ENCODE measurements around the gene MAPK4. TPM values are rescaled to one million over a fixed set of nuclear protein-coding genes. Genes with fewer than 3 reads are reported as not detected.

The MAPK4 gene
- total and polyA plus RNA-seq, 2 donors from 2014 or later = 9.0 to 9.2 TPM

DNA sequence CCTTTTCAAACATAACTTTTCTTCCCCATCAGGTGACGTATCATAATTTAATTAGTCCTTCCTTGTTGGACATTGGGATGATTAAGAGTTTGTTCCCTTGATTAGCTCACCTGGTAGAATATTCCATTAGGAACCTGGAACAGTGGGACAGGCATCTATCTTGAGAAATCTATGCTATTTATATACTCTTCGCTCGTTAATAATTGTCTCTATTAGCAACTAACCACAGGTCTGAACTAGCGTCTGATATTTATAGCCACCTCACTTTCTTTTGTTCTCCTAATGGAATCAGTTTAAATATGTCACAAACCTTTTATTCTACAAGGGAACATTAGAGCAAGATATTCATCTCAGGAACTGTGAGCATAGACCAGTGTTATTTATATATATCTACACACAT, 79.8 kb downstream of the MAPK4 start:
- TF ChIP-seq, protein P1, sequence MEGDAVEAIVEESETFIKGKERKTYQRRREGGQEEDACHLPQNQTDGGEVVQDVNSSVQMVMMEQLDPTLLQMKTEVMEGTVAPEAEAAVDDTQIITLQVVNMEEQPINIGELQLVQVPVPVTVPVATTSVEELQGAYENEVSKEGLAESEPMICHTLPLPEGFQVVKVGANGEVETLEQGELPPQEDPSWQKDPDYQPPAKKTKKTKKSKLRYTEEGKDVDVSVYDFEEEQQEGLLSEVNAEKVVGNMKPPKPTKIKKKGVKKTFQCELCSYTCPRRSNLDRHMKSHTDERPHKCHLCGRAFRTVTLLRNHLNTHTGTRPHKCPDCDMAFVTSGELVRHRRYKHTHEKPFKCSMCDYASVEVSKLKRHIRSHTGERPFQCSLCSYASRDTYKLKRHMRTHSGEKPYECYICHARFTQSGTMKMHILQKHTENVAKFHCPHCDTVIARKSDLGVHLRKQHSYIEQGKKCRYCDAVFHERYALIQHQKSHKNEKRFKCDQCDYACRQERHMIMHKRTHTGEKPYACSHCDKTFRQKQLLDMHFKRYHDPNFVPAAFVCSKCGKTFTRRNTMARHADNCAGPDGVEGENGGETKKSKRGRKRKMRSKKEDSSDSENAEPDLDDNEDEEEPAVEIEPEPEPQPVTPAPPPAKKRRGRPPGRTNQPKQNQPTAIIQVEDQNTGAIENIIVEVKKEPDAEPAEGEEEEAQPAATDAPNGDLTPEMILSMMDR (IDR thresholded peaks at IDR 0.05; ENCODE audit: borderline replicate concordance, extremely low read depth, insufficient read depth) = no peak
- no peaks in the 10 kb centered on the region for H3K27me3 ChIP-seq (ENCODE audit: control insufficient read depth, insufficient read depth, low read length)
- H3K9ac ChIP-seq (ENCODE audit: low read length in 3 of 3) = no peak overlapping the region
- H3K9me3 ChIP-seq (ENCODE audit: control insufficient read depth in 2 of 3, insufficient read depth in 1 of 3, low read length in 3 of 3) = no peaks in the 10 kb centered on the region
- no peak for FAIRE-seq
- H3K4me1 ChIP-seq (ENCODE audit: control insufficient read depth in 2 of 3, insufficient read depth in 2 of 3, low read depth in 1 of 3, low read length in 3 of 3) = peaks cover 0 to 2% (median 0%) of the 10 kb centered on the region in 3 donors
- DNase-seq = no peak
- no peaks in the 10 kb centered on the region for H3K36me3 ChIP-seq (ENCODE audit: control insufficient read depth in 2 of 3, insufficient read depth in 3 of 3, low read length in 3 of 3)
- intact Hi-C loops (cut with DNase I) = no loop called here
- no peak overlapping the region for H3K4me3 ChIP-seq (ENCODE audit: low read length in 3 of 3)
- H3K27ac ChIP-seq (ENCODE audit: low read depth in 2 of 2, low read length in 2 of 2) = no peak overlapping the region

GRCh38 chr18:50642439-50642838, 82.6 kb downstream of the MAPK4 start:
- Histone ChIP-seq H3K4me3 (ENCODE audit: low read length in 3 of 3) (no peak overlapping the region), H3K9ac (ENCODE audit: low read length in 3 of 3) (no peak overlapping the region), H3K27me3 (ENCODE audit: control insufficient read depth, insufficient read depth, low read length) (no peaks in the 10 kb centered on the region), H3K9me3 (ENCODE audit: control insufficient read depth in 2 of 3, insufficient read depth in 1 of 3, low read length in 3 of 3) (no peaks in the 10 kb centered on the region), H3K4me1 (ENCODE audit: control insufficient read depth in 2 of 3, insufficient read depth in 2 of 3, low read depth in 1 of 3, low read length in 3 of 3) (peaks cover 0 to 2% (median 0%) of the 10 kb centered on the region in 3 donors), H3K36me3 (ENCODE audit: control insufficient read depth in 2 of 3, insufficient read depth in 3 of 3, low read length in 3 of 3) (no peaks in the 10 kb centered on the region), H3K27ac (ENCODE audit: low read depth in 2 of 2, low read length in 2 of 2) (no peak overlapping the region)
- DNase-seq (no peak), FAIRE-seq (no peak)
- intact Hi-C loops (cut with DNase I) = no loop called here
- TF ChIP-seq, protein P1 (IDR thresholded peaks at IDR 0.05; ENCODE audit: borderline replicate concordance, extremely low read depth, insufficient read depth) = no peak

DNA sequence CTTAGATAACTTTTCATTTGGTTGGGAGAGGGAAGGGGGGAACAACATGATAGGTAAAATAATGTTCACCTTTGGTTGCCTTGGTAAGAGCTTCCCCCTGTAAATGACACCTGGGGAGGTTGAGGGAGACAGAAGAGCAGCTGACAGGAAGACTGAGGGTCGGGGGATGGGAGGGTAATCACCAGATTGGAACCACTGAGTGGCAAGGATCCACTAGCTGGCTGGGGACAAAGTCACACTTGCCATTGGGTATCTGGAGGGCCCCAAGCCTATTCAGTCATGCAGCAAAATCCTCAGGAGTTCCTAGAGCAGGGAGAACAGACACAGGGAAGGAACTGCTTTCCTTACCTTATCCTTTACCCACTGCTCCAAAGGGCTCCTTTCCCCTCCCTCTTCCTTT, 84.3 kb downstream of the MAPK4 start:
- Histone ChIP-seq H3K9me3 (ENCODE audit: control insufficient read depth in 2 of 3, insufficient read depth in 1 of 3, low read length in 3 of 3) (no peaks in the 10 kb centered on the region), H3K9ac (ENCODE audit: low read length in 3 of 3) (no peak overlapping the region), H3K4me3 (ENCODE audit: low read length in 3 of 3) (no peak overlapping the region), H3K27ac (ENCODE audit: low read depth in 2 of 2, low read length in 2 of 2) (no peak overlapping the region), H3K27me3 (ENCODE audit: control insufficient read depth, insufficient read depth, low read length) (no peaks in the 10 kb centered on the region), H3K36me3 (ENCODE audit: control insufficient read depth in 2 of 3, insufficient read depth in 3 of 3, low read length in 3 of 3) (no peaks in the 10 kb centered on the region), H3K4me1 (ENCODE audit: control insufficient read depth in 2 of 3, insufficient read depth in 2 of 3, low read depth in 1 of 3, low read length in 3 of 3) (no peaks in the 10 kb centered on the region)
- intact Hi-C loops (cut with DNase I) = no loop called here
- no peak for FAIRE-seq
- DNase-seq = no peak
- TF ChIP-seq, protein P1 (IDR thresholded peaks at IDR 0.05; ENCODE audit: borderline replicate concordance, extremely low read depth, insufficient read depth) = no peak

DNA sequence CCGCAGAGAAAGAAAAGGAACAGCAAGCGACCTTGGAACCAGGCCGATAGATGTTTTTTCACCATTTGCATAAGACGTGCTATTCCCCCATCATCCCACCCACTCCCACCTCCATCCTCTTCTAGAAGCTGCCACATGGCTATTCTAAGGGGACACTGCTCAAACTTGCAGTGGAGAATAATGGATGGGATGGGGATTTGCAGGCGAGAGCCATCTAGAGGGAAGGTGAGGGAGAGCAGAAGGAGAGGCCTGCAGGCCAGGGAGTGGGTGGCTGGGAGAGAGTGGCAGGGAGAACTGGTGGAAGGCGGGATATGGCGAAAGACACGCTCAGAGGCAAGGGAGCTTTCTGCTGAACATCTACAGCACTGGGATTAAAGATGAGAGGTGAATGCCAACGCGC, 84.9 kb downstream of the MAPK4 start:
- FAIRE-seq = no peak
- no peak overlapping the region for H3K9ac ChIP-seq (ENCODE audit: low read length in 3 of 3)
- DNase-seq = peak in 2 of 5 donors; percentile 27
- no peak overlapping the region for H3K4me3 ChIP-seq (ENCODE audit: low read length in 3 of 3)
- peaks cover 0 to 4% (median 0%) of the 10 kb centered on the region in 3 donors for H3K4me1 ChIP-seq (ENCODE audit: control insufficient read depth in 2 of 3, insufficient read depth in 2 of 3, low read depth in 1 of 3, low read length in 3 of 3)
- H3K9me3 ChIP-seq (ENCODE audit: control insufficient read depth in 2 of 3, insufficient read depth in 1 of 3, low read length in 3 of 3) = no peaks in the 10 kb centered on the region
- no peak overlapping the region for H3K27ac ChIP-seq (ENCODE audit: low read depth in 2 of 2, low read length in 2 of 2)
- intact Hi-C loops (cut with DNase I) = no loop called here
- H3K36me3 ChIP-seq (ENCODE audit: control insufficient read depth in 2 of 3, insufficient read depth in 3 of 3, low read length in 3 of 3) = no peaks in the 10 kb centered on the region
- H3K27me3 ChIP-seq (ENCODE audit: control insufficient read depth, insufficient read depth, low read length) = no peaks in the 10 kb centered on the region
- TF ChIP-seq, protein P1 (IDR thresholded peaks at IDR 0.05; ENCODE audit: borderline replicate concordance, extremely low read depth, insufficient read depth) = peak; percentile 15
